HG03521 (cell line): ENCODE measurements around the gene TEDC1.
"Not testable (repeated sequence)": the region's sequence is repeated elsewhere in the genome, so short reads cannot be mapped to it uniquely, and the experiment has no call there.

Experiments used
- ATAC-seq: cut with Tn5 transposase; IDR thresholded peaks from one replicate; pipeline ENCODE4 v1.9.1; 2021; ENCODE audit warnings: mild to moderate bottlenecking, moderate library complexity; ENCODE audit not compliant: unreplicated experiment

The TEDC1 gene

DNA sequence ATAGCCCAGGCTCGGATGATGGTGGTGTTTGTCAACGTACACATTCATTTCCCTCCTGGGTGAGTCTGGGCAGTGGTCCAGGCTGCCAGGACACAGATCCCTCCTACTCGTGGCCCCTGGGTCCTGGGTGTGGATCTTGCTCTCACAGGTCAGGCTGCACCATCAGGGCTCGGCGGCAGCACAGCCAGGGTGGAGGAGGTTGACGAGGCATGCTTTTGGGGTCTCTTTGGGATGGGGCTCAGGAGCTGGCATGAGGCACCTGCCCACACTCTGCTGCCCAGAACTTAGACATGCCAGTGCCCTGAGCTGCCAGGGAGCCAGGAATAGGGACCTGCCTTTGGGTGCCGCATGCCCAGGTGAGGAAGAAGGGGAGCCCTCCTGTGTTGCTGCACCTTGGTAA lies 45.0 kb downstream of the TEDC1 start:
- no peak for ATAC-seq

DNA sequence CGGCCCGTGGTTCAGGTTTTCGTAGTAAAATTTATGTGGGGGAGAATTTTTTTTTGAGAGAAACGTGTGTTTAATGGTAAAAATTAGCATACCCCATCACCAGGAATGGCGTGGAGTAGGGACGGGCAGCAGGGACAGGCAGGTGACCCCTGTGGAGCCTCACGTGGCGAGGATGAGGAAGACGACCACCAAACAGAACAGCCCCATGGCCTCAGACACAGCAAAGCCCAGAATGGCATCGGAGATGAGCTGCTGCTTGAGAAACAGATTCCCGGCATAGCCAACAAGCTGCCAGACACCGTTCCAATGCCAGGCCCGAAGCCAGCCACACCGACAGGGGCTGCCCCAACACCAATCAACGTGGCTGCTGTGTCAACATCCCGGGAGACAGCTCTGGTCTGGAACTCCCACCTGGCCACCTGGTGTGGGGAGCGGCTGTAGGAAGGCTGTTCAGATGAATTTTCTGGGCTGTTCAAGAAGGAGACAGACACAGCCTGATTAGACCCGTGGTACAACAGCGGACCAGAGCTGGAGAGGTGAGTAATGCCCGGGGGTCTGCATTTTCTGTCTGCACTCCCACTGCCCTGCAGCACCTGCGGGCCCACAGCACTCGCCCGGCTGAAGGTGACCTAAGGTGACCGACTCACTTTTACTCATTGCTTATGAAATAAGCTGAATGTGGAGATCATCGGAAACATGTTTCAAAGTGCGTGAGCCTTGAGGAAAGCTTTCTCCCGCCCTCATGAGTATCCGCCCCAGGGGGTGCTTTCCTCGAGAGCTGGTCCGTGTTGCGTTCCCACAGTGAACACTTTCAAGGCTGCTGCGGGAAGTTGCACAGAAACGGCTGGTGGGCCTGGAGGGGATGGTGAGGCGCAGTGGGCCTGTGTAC lies 45.9 kb downstream of the TEDC1 start:
- no peak for ATAC-seq

GRCh38 chr14:105537580-105538474 lies 46.8 kb downstream of the TEDC1 start:
- ATAC-seq: no peak

DNA sequence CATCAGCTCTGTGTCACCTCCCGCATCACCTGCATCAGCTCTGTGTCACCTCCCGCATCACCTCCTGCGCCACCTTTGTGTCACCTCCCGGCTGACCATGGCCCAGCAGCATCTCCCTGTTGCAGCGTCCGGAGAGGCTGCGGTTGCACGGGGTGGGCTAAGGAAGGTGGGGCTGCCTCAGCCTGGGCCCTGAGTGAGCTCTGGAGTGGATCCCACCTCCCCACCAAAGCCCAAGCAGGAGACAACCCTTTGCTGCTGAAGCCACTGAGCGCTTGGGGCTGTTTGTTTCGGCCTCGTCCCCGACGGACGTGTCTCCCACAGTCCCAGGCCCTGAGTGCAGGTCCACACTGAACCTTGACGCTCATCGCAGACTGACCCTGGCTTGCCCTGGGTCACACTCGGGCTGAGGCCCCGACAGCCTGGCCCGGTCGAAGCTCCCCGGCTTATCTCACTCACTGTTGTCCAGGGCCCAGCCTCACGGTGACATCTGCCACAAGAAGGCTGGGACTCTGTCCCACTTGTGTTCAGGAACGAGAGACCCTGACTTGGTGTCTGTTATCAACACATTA lies 47.5 kb downstream of the TEDC1 start:
- no peak for ATAC-seq

- ATAC-seq: no peak
Observed at GRCh38 chr14:105540811-105541210, 49.8 kb downstream of the TEDC1 start.

DNA sequence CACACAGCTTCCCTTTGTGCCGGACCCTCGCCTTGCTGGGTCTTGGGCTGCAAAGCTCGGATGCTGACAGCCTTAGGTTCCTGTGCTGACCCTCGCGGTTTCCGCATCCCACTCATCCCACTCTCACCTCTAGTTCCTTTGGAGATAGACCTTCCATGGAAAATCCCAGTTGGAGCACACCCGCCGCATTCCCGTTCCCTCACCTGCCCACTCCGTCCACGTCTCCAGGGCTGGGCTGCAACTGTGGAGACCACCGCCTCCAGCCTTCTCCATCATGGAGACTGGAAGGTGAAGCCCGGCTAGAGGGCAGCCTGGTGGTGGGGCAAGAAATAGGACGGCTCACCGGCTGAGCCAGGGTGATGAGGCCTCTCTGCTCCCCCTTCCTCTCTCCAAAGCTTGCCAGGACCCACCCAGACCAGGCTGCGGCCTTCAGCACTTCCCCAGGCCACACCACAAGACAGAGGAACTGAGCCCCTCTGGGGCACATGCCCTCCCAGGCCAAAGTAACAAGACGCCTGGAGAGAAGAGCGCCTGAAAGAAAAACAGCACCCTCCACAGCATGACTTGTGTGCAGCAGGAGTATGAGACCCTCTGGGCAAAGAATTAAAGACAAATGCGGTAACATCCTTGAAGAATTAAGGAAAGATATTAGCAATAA lies 50.3 kb downstream of the TEDC1 start:
- ATAC-seq: no peak

GRCh38 chr14:105545676-105546075 lies 54.6 kb downstream of the TEDC1 start:
- ATAC-seq: not testable (repeated sequence)

GRCh38 chr14:105546410-105546809 lies 55.4 kb downstream of the TEDC1 start:
- ATAC-seq: not testable (repeated sequence)

- ATAC-seq: not testable (repeated sequence)
Observed at GRCh38 chr14:105547072-105547471, 56.0 kb downstream of the TEDC1 start.

- ATAC-seq: no peak
Observed at GRCh38 chr14:105547741-105548169, 56.7 kb downstream of the TEDC1 start.
